ENCODE results near the gene ANKRD23. TPM values are rescaled to one million over a fixed set of nuclear protein-coding genes. Genes with fewer than 3 reads are reported as not detected.

Gene ANKRD23
- total RNA-seq, 1 experiment from 2014 or later: 0.84 TPM

GRCh38 chr2:96838345-96839292, 5.2 kb downstream of the ANKRD23 start:
- no peak for DNase-seq (ENCODE audit: low read depth)

GRCh38 chr2:96837575-96837974, 6.2 kb downstream of the ANKRD23 start:
- DNase-seq (ENCODE audit: low read depth): no peak

GRCh38 chr2:96835830-96836229, 8.0 kb downstream of the ANKRD23 start:
- no peak for DNase-seq (ENCODE audit: low read depth)

GRCh38 chr2:96832754-96833507, 10.9 kb downstream of the ANKRD23 start:
- no peak for DNase-seq (ENCODE audit: low read depth)

- DNase-seq (ENCODE audit: low read depth): no peak
Measured at GRCh38 chr2:96832408-96832753, 11.4 kb downstream of the ANKRD23 start.

- no peak for DNase-seq (ENCODE audit: low read depth)
Measured at GRCh38 chr2:96831679-96832078, 12.1 kb downstream of the ANKRD23 start.

- no peak for DNase-seq (ENCODE audit: low read depth)
Measured at GRCh38 chr2:96830044-96830562, 13.7 kb downstream of the ANKRD23 start.

GRCh38 chr2:96828874-96829273, 14.9 kb downstream of the ANKRD23 start:
- DNase-seq (ENCODE audit: low read depth): no peak

- no peak for DNase-seq (ENCODE audit: low read depth)
Measured at GRCh38 chr2:96828436-96828835, 15.4 kb downstream of the ANKRD23 start.

GRCh38 chr2:96826546-96827278, 17.1 kb downstream of the ANKRD23 start:
- DNase-seq (ENCODE audit: low read depth): no peak

- DNase-seq (ENCODE audit: low read depth): no peak
Measured at GRCh38 chr2:96825057-96825456, 18.8 kb downstream of the ANKRD23 start.

GRCh38 chr2:96824079-96824870, 19.5 kb downstream of the ANKRD23 start:
- DNase-seq (ENCODE audit: low read depth): no peak

- DNase-seq (ENCODE audit: low read depth): no peak
Measured at GRCh38 chr2:96823198-96823597, 20.6 kb downstream of the ANKRD23 start.

- DNase-seq (ENCODE audit: low read depth): no peak
Measured at GRCh38 chr2:96822786-96823185, 21.0 kb downstream of the ANKRD23 start.

GRCh38 chr2:96821113-96821675, 22.6 kb downstream of the ANKRD23 start:
- no peak for DNase-seq (ENCODE audit: low read depth)

- DNase-seq (ENCODE audit: low read depth): no peak
Measured at GRCh38 chr2:96819876-96820511, 23.8 kb downstream of the ANKRD23 start.

GRCh38 chr2:96819128-96819875, 24.5 kb downstream of the ANKRD23 start:
- no peak for DNase-seq (ENCODE audit: low read depth)

- no peak for DNase-seq (ENCODE audit: low read depth)
Measured at GRCh38 chr2:96817882-96818281, 25.9 kb downstream of the ANKRD23 start.

All from RPMI7951 (cell line).